Ureter (tissue), 1 donor: ENCODE data around the gene KCTD20. TPM values are rescaled to one million over a fixed set of nuclear protein-coding genes. Genes with fewer than 3 reads are reported as not detected.
"Not testable (repeated sequence)": the region's sequence is repeated elsewhere in the genome, so short reads cannot be mapped to it uniquely, and the experiment has no call there.

ENCODE experiments used
- DNase-seq: peaks from one replicate; pipeline ENCODE4 v3.0.0-alpha.2; 2020; ENCODE audit warnings: low spot score
- total RNA-seq: library from RNA; stranded (reverse); gene quantifications from one replicate; pipeline ENCODE4 v1.2.4, GENCODE V29; 2023
- donor health status: DM: yes; HTN: yes; CAD: no.

KCTD20 gene
- total RNA-seq: 34.6 TPM

DNA sequence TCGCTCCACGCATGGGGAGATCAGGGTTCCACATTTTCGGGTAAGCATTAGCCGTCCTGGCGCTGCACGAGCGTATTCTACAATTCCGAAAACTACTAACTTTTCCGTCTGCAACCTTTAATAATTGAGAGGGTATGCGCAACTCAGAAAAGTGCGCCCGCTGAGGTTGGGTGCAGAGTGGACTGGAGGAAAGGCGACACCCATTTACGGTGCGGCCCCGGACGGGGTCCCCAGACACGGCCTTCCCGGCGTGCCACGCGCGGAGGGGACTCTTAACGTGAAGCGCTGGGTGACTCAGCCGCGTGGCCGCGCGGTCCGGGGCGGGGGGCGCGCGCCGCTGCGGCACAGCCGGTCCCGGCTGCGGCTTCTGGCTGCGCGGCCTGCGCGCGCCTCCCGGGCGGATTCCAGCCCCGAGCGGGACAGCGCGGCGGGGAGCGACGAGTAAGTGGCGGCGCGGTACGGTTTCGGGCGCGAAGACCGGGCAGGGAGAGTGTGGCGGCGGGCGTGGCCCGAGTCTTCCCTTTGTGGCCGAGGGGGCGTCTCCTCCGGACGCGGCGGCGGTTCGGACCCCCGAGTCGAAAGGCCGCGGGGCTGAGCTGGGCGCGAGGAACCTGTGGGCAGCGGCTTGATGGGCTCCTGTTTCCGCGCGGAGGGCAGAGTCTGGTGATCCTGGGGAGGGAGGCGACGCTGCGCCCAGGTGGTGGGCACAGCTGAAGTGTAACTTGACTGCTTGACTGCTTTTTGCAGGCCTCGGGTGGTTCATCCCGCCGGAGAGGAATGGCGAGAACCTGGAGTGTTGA lies at the start of gene KCTD20, which contains the start of gene PXT1:
Gene KCTD20 (plus strand): TSS at position 330 of the 800 bp plus-strand sequence. CDS start 27,098 bp downstream, outside the sequence.
Gene PXT1 (minus strand): TSS at position 184 of the 800 bp plus-strand sequence. CDS start 16,772 bp downstream, outside the sequence.
- peak; percentile 90 for DNase-seq

DNA sequence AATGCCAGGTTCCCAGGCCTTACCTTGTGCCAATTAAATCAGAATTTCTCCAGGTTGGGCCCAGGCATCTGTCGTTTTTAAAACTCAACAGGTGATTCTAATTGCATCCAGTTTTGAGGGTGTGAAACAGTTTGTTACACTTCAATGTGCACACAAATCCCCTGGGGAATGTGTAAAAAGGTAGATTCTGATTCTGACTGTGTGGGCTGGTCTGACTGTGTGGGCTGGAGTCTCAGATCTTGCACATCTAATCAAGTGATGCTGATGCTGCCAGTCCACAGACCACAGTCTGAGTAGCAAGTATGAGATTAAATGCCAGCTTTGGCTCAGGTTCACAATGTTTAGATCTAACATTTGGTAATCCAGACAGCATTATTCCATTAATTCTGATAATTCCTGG lies 42.8 kb upstream of the KCTD20 start:
- no peak for DNase-seq

GRCh38 chr6:36402481-36402880 lies 40.3 kb upstream of the KCTD20 start:
- DNase-seq: no peak

GRCh38 chr6:36404164-36404563 lies 38.6 kb upstream of the KCTD20 start:
- no peak for DNase-seq

DNA sequence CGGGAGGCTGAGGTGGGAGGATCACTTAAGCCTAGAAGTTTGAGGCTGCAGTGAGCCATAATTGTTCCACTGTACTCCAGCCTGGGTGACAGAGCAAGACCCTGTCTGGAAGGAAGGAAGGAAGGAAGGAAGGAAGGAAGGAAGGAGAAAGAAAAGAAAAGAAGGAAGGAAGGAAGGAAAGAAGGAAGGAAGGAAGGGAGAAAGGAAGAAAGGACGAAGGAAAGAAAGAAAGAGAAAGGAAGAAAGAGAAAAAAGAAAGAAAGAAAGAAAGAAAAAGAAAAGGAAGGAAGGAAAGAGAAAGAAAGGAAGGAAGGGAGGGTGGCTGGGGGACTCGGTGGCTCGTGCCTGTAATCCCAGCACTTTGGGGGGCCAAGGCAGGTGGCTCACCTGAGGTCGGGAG lies 33.1 kb upstream of the KCTD20 start:
- DNase-seq: not testable (repeated sequence)

GRCh38 chr6:36413489-36414480 lies 29.0 kb upstream of the KCTD20 start:
- DNase-seq: no peak

DNA sequence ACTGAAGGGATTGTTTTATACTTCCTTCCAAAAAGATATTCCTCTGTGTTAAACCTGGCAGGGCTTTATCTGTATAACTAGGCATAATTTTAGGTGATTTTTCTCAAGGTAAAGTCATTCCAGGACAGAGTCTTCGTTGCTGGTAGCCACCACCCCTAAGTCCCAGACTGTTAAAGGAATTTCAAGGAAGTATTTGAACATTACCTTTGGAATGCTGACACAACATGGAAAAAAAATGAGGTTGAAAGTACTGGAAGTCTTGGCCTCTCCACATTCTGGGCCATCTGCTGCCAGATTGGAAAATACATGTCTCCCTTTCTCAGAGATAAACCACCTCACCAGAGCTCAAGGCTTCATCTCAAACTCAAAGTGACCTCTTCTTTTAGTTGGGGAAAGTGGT lies 28.3 kb upstream of the KCTD20 start:
- DNase-seq: no peak

DNA sequence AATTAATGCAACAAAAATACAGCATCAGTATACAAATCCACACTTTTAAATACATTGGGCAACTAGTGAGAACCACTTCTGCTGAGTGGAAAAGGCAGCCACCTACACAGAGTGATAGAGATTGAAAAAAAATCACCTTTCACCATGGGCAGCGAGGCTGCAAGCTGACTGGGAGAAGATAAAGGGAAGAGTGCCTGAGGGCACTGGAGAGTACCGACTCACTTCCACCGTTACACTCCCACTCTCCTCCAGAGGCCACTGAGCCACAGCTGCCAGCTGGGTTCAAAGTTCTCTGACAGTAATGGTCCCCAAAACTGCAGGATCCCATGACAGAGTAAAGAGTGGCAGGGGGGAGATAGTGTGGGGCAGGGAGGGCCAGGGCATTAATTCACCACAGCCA lies 24.2 kb upstream of the KCTD20 start:
- no peak for DNase-seq

- peak; percentile 59 for DNase-seq
Observed at GRCh38 chr6:36419310-36419709, 23.5 kb upstream of the KCTD20 start.

DNA sequence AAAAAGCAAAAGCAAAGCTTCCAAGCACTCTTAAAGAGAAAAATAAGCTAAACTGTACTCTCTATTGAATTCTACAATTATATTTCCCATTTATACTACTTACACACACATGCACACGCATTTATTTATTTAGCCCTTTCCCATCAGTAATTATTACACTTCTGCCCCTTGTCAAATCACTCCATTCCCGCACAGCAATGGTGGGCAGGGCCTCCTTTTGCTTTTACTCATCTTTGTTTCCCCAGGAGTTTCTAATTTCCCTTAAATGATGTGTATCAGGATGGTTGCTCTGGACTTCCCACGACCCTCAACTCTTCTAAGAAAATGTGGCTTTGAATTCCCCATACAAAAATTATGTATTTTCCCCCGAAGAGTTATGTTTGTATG lies 20.1 kb upstream of the KCTD20 start:
- no peak for DNase-seq

DNA sequence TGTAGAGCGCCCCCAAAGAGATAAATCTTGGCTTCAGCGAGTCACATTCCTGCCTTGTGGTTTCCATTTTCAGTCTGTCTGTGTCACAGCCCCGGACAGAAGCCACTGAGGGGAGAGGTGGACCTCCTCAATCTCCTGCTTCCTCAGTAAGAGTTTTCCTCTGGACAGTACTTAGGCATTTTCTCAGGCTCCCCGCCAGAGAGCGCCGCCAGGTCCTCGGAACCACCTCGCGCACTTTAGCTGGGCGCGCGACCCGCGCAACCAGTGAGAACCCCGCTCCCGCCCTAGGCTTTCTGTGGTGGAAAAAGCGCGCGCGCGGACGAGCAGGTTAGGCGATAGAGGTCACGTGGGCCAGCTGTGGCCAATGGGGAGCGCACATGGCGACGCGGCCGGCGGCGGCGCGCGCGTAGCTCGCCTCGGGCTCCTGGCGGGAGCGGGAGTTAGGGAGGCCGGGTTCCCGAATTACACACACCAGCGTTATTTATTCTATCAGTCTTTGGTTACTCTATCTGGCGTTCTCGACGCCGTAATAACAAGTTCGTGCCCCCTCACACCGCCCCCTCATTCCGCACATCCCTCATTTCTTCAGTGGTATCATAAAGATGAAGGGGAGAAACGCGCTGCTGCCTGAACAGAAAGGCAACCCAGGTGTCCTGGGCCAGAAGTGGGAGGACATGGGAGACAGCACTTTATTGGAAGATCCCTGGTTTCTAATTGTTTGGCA lies 19.5 kb upstream of the KCTD20 start:
- peak; percentile 99 for DNase-seq

GRCh38 chr6:36426622-36427021 lies 16.2 kb upstream of the KCTD20 start:
- no peak for DNase-seq

DNA sequence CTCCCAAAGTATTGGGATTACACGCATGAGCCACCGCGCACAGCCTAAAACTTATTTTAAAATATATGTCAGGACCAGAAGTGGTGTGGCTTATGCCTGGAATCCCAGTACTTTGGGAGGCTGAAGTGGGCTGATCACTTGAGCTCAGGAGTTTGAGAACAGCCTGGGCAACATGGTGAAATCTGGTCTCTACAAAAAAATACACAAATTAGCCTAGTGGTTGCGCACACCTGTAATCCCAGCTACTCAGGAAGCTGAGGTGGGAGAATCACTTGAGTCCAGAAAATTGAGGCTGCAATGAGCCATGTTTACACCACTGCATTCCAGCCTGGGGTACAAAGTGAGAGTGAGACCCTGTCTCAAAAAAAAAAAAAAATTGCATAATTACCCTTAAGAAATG lies 13.9 kb upstream of the KCTD20 start:
- no peak for DNase-seq

DNA sequence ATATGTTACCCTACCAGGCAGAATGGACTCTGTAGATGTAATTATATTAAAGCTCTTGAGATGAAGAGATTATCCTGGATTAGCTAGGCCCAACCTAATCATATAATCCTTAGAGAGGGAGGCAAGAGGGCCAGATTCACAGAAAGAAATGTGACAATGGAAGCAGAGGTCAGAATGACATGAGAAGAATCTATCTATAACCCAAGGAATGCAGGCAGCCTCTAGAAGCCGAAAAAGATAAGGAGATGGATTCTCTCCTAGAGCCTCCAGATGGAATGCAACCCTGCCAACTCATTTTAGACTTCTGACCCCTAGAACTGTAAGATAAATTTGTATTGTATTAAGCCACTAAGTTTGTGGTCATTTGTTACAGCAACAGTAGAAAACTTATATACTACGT lies 12.4 kb upstream of the KCTD20 start:
- DNase-seq: no peak

DNA sequence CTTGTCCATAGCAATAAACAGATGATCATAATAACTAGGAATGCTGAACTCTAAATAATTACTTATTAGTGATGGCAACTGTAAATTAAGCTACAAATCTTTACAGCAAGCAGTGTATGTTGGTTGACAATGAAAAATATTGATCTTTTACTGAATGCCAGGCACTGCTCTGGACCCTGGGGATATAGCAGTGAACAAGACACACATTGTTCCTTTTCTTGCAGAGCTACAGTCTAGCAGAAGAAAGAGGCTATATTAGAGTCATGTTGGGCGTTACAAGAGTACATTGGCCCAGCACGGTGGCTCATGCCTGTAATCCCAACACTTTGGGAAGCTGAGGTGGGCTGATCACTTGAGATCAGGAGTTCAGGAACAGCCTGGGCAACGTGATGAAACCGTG lies 11.6 kb upstream of the KCTD20 start:
- no peak for DNase-seq

- DNase-seq: no peak
Observed at GRCh38 chr6:36432151-36432671, 10.6 kb upstream of the KCTD20 start.

GRCh38 chr6:36436466-36436865 lies 6.3 kb upstream of the KCTD20 start:
- no peak for DNase-seq

DNA sequence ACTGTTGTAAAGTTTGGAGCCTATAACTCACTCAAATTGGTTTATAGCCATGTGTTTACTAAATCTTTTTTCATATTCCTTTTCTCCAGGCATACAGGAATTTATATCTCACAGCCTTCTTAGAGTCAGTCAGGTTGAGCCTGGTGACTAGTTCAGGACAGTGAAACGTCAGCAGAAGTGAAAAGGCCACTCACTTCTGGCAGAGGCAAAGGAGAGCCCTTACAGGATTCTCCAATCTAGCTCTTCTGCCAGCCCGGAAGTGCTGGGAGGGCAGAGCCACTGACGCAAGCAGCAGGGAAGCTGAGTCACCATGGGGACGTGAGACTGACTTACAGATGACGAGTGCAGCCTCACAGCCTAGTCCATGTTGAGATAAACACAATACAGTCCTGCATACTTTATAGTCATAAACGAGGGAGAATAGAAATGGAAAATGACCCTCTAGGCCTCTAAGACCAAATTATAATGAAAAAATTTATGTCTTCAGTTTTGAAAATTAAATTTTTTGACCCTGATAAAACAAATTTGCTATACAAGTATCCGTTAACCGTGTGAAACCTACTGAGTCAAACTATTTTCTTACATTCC lies 1.4 kb upstream of the KCTD20 start:
- peak; percentile 95 for DNase-seq

- no peak for DNase-seq
Observed at GRCh38 chr6:36442103-36442670, 613 bp upstream of the KCTD20 start.

- DNase-seq: no peak
Observed at GRCh38 chr6:36443471-36444428, 950 bp downstream of the KCTD20 start.
